ENCODE measurements around the gene GABBR2. TPM values are rescaled to one million over a fixed set of nuclear protein-coding genes. Genes with fewer than 3 reads are reported as not detected.
A peak's percentile ranks its signal among the peaks of the same experiment; 100 is the strongest.

The GABBR2 gene
- total and polyA plus RNA-seq, 8 donors = 0.41 to 2.3 (median 0.79) TPM

GRCh38 chr9:98254228-98255060, 454.3 kb downstream of the GABBR2 start:
- no peaks in the 10 kb centered on the region for H3K27me3 ChIP-seq
- TF ChIP-seq, protein P1, sequence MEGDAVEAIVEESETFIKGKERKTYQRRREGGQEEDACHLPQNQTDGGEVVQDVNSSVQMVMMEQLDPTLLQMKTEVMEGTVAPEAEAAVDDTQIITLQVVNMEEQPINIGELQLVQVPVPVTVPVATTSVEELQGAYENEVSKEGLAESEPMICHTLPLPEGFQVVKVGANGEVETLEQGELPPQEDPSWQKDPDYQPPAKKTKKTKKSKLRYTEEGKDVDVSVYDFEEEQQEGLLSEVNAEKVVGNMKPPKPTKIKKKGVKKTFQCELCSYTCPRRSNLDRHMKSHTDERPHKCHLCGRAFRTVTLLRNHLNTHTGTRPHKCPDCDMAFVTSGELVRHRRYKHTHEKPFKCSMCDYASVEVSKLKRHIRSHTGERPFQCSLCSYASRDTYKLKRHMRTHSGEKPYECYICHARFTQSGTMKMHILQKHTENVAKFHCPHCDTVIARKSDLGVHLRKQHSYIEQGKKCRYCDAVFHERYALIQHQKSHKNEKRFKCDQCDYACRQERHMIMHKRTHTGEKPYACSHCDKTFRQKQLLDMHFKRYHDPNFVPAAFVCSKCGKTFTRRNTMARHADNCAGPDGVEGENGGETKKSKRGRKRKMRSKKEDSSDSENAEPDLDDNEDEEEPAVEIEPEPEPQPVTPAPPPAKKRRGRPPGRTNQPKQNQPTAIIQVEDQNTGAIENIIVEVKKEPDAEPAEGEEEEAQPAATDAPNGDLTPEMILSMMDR (IDR thresholded peaks at IDR 0.05) = no peak
- no peak for DNase-seq
- peaks cover 23 to 63% of the 10 kb centered on the region in 2 donors for H3K4me1 ChIP-seq
- H3K36me3 ChIP-seq = peaks cover 0 to 29% of the 10 kb centered on the region in 2 donors
- peak overlapping the region; percentile 62 to 96 for H3K4me3 ChIP-seq
- intact Hi-C loops (cut with DNase I) = no loop called here
- peak; percentile 1 for ATAC-seq
- no peaks in the 10 kb centered on the region for H3K9me3 ChIP-seq
- peak overlapping the region; percentile 98 to 99 for H3K27ac ChIP-seq

- TF ChIP-seq, protein P1 (IDR thresholded peaks at IDR 0.05) = no peak
- no peaks in the 10 kb centered on the region for H3K9me3 ChIP-seq
- ATAC-seq = peak; percentile 12
- H3K4me1 ChIP-seq = peaks cover 30 to 72% of the 10 kb centered on the region in 2 donors
- peak overlapping the region in 1 of 2 donors; percentile 96 for H3K4me3 ChIP-seq
- peaks cover 0 to 33% of the 10 kb centered on the region in 2 donors for H3K36me3 ChIP-seq
- H3K27ac ChIP-seq = peak overlapping the region; percentile 98 to 99
- intact Hi-C loops (cut with DNase I) = no loop called here
- H3K27me3 ChIP-seq = no peaks in the 10 kb centered on the region
- DNase-seq = no peak
Observed at GRCh38 chr9:98253565-98253964, 455.2 kb downstream of the GABBR2 start.

GRCh38 chr9:98251551-98251950, 457.2 kb downstream of the GABBR2 start:
- Histone ChIP-seq H3K27ac (peak overlapping the region; percentile 87 to 99), H3K27me3 (no peaks in the 10 kb centered on the region), H3K36me3 (peaks cover 0 to 41% of the 10 kb centered on the region in 2 donors), H3K4me1 (peaks cover 36 to 83% of the 10 kb centered on the region in 2 donors), H3K4me3 (peak overlapping the region in 1 of 2 donors; percentile 96), H3K9me3 (no peaks in the 10 kb centered on the region)
- intact Hi-C loops (cut with DNase I) = no loop called here
- ATAC-seq (no peak), DNase-seq (peak in 1 of 4 donors; percentile 82)
- TF ChIP-seq, protein P1 (IDR thresholded peaks at IDR 0.05) = no peak

DNA sequence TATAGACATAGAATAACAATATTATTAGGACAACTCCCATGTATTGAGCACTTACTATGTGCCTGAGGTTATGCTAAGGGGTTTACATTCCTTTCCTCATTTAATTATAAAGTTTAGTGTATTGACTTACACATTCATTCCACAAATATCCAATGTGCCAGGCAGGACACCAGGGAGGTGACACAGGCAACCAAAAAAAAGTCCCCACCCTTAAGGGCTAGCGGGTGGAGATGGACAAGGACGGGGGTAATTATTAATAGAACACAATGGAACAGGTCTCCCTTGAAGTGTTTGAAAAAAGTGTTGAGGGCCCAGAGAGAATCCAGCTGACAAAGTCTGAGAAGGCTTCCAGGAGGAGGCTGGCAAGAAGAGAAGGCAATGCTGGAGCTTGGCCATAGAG, 459.0 kb downstream of the GABBR2 start:
- DNase-seq (no peak), ATAC-seq (peak; percentile 14)
- H3K4me1 ChIP-seq = peaks cover 37 to 86% of the 10 kb centered on the region in 2 donors
- no peaks in the 10 kb centered on the region for H3K9me3 ChIP-seq
- peak overlapping the region; percentile 87 to 99 for H3K27ac ChIP-seq
- no peak overlapping the region for H3K4me3 ChIP-seq
- peaks cover 0 to 51% of the 10 kb centered on the region in 2 donors for H3K36me3 ChIP-seq
- TF ChIP-seq, protein P1 (IDR thresholded peaks at IDR 0.05) = no peak
- H3K27me3 ChIP-seq = no peaks in the 10 kb centered on the region
- intact Hi-C loops (cut with DNase I) = no loop called here

GRCh38 chr9:98248737-98249474, 459.8 kb downstream of the GABBR2 start:
- H3K27ac ChIP-seq = peak overlapping the region; percentile 87 to 99
- H3K4me1 ChIP-seq = peaks cover 40 to 86% of the 10 kb centered on the region in 2 donors
- intact Hi-C loops (cut with DNase I) = no loop called here
- peaks cover 0 to 57% of the 10 kb centered on the region in 2 donors for H3K36me3 ChIP-seq
- H3K9me3 ChIP-seq = no peaks in the 10 kb centered on the region
- peak; percentile 65 for ATAC-seq
- no peaks in the 10 kb centered on the region for H3K27me3 ChIP-seq
- DNase-seq = peak in 3 of 4 donors; percentile 10 to 96 (median 94)
- peak overlapping the region in 1 of 2 donors; percentile 13 for H3K4me3 ChIP-seq
- TF ChIP-seq, protein P1 (IDR thresholded peaks at IDR 0.05) = no peak

Data from left lung (tissue), 10 donors.